H1 (cell line): ENCODE data around the gene GPC6. TPM values are rescaled to one million over a fixed set of nuclear protein-coding genes. Genes with fewer than 3 reads are reported as not detected.

Source experiments
- CTCF ChIA-PET: fragments of 300-600 bp; sonication (Branson Sonifier 250); formaldehyde crosslinking; loops from one replicate; lab custom pipeline; 2021; ENCODE audit not compliant: partially characterized antibody; lab: Charles Lee
- POLR2A ChIA-PET: fragments of 300-600 bp; sonication (Branson Sonifier 250); formaldehyde crosslinking; loops from one replicate; lab custom pipeline; 2021; ENCODE audit warnings: inconsistent platforms; ENCODE audit not compliant: partially characterized antibody; lab: Charles Lee
- DNase-seq, 2 experiments: peaks; one replicate each; pipeline versions ENCODE4 v3.0.0 to v3.0.0-alpha.2; 2010 to 2022; ENCODE audit warnings: low spot score in 2 of 2, low read depth in 1 of 2, mixed read lengths in 1 of 2
- FAIRE-seq: peaks from 2 replicates; lab custom pipeline; 2011; peaks lifted over from hg19 to GRCh38; lab: Jason Lieb, UNC
- H2AFZ ChIP-seq: 2 replicates; pipeline ENCODE4 v1.8.1; 2012; ENCODE audit warnings: low read length, inconsistent platforms
- H2AK5ac ChIP-seq: 2 replicates; pipeline ENCODE4 v1.6.1; 2013; ENCODE audit warnings: low read depth, low read length
- H2BK120ac ChIP-seq: replicated peaks from 2 replicates; pipeline ENCODE3; 2013; ENCODE audit warnings: low read depth, low read length, inconsistent platforms
- H2BK12ac ChIP-seq: 2 replicates; pipeline ENCODE4 v1.6.1; 2013; ENCODE audit warnings: low read depth, low read length
- H2BK15ac ChIP-seq: 2 replicates; pipeline ENCODE4 v1.6.1; 2013; ENCODE audit warnings: low read length
- H2BK20ac ChIP-seq: 2 replicates; pipeline ENCODE4 v1.6.1; 2013; ENCODE audit warnings: low read length
- H2BK5ac ChIP-seq: 2 replicates; pipeline ENCODE4 v1.6.1; 2013; ENCODE audit warnings: low read depth, low read length
- H3K14ac ChIP-seq: 2 replicates; pipeline ENCODE4 v1.6.1; 2013; ENCODE audit warnings: inconsistent platforms; ENCODE audit not compliant: insufficient read length
- H3K18ac ChIP-seq: 2 replicates; pipeline ENCODE4 v1.6.1; 2013; ENCODE audit warnings: low read length; ENCODE audit errors: extremely low read depth
- H3K23ac ChIP-seq: 2 replicates; pipeline ENCODE4 v1.6.1; 2013; ENCODE audit warnings: inconsistent platforms; ENCODE audit not compliant: insufficient read length
- H3K23me2 ChIP-seq: 2 replicates; pipeline ENCODE4 v1.6.1; 2013; ENCODE audit warnings: low read depth, low read length
- H3K27ac ChIP-seq: 2 replicates; pipeline ENCODE4 v1.6.1; 2011; ENCODE audit warnings: low read depth, low read length, inconsistent platforms
- H3K27me3 ChIP-seq, 4 experiments: replicated peaks in 1 of 4; 1 replicate in 1 of 4; 2 replicates in 3 of 4; pipeline versions ENCODE4 v1.6.1 to v1.8.1; 2011 to 2013; ENCODE audit warnings: low read length in 3 of 4, mild to moderate bottlenecking in 3 of 4, inconsistent platforms in 2 of 4, mixed read lengths in 2 of 4, moderate library complexity in 1 of 4; ENCODE audit not compliant: control insufficient read depth in 3 of 4, insufficient read depth in 3 of 4; ENCODE audit errors: extremely low read depth in 1 of 4
- H3K36me3 ChIP-seq, 4 experiments: 2 replicates each; pipeline versions ENCODE4 v1.6.1 to v1.8.1; 2011 to 2013; ENCODE audit warnings: mild to moderate bottlenecking in 4 of 4, low read length in 3 of 4, moderate library complexity in 2 of 4, control low read depth in 1 of 4, inconsistent platforms in 1 of 4; ENCODE audit not compliant: insufficient read depth in 4 of 4, control insufficient read depth in 2 of 4
- H3K4ac ChIP-seq: replicated peaks from 2 replicates; pipeline ENCODE3; 2013; ENCODE audit warnings: low read length, low read depth, mixed read lengths, inconsistent platforms; ENCODE audit not compliant: insufficient read length
- H3K4me1 ChIP-seq, 4 experiments: replicated peaks in 1 of 4; 1 replicate in 1 of 4; 2 replicates in 3 of 4; pipeline versions ENCODE4 v1.6.1 to v1.8.1; 2011 to 2013; ENCODE audit warnings: low read length in 3 of 4, inconsistent platforms in 2 of 4, mixed read lengths in 1 of 4; ENCODE audit not compliant: insufficient read depth in 4 of 4, control insufficient read depth in 3 of 4
- H3K4me2 ChIP-seq, 2 experiments: 2 replicates each; pipeline versions ENCODE4 v1.6.1 to v1.8.1; 2011 to 2013; ENCODE audit warnings: low read depth in 2 of 2, low read length in 2 of 2, control low read depth in 1 of 2, inconsistent platforms in 1 of 2, mild to moderate bottlenecking in 1 of 2; ENCODE audit not compliant: insufficient read depth in 1 of 2
- H3K4me3 ChIP-seq, 4 experiments: fragments of 200-600, 300-600 bp in 1 of 4; sonication (generic), shearing (Covaris generic), sonication (Bioruptor Twin) in 1 of 4; 2 replicates each; pipeline versions ENCODE4 v1.5.1 to v1.8.1; 2011 to 2016; ENCODE audit warnings: low read length in 4 of 4, low read depth in 3 of 4, control low read depth in 2 of 4, inconsistent platforms in 2 of 4, mild to moderate bottlenecking in 2 of 4, mixed read lengths in 1 of 4, moderate library complexity in 1 of 4; ENCODE audit not compliant: insufficient read depth in 2 of 4; ENCODE audit errors: extremely low read depth in 1 of 4
- H3K56ac ChIP-seq: replicated peaks from 2 replicates; pipeline ENCODE3; 2013; ENCODE audit warnings: low read depth, mild to moderate bottlenecking, mixed read lengths, low read length, inconsistent platforms; ENCODE audit not compliant: insufficient read length
- H3K79me1 ChIP-seq: 2 replicates; pipeline ENCODE4 v1.6.1; 2013; ENCODE audit warnings: low read depth, low read length, control low read depth
- H3K79me2 ChIP-seq, 2 experiments: 2 replicates each; pipeline versions ENCODE4 v1.6.1 to v1.8.1; 2012 to 2013; ENCODE audit warnings: low read length in 2 of 2, mild to moderate bottlenecking in 2 of 2, inconsistent platforms in 1 of 2; ENCODE audit not compliant: insufficient read depth in 2 of 2, control insufficient read depth in 1 of 2
- H3K9ac ChIP-seq, 4 experiments: replicated peaks in 1 of 4; 1 replicate in 1 of 4; 2 replicates in 3 of 4; pipeline versions ENCODE4 v1.6.1 to v1.8.1; 2011 to 2013; ENCODE audit warnings: low read depth in 3 of 4, low read length in 3 of 4, control low read depth in 2 of 4, mild to moderate bottlenecking in 2 of 4, moderate library complexity in 2 of 4, inconsistent platforms in 1 of 4; ENCODE audit errors: extremely low read depth in 1 of 4
- H3K9me3 ChIP-seq, 2 experiments: 2 replicates each; pipeline versions ENCODE4 v1.6.1 to v1.8.1; 2012 to 2013; ENCODE audit warnings: mild to moderate bottlenecking in 2 of 2, moderate library complexity in 2 of 2, control low read depth in 1 of 2, inconsistent platforms in 1 of 2, low read depth in 1 of 2, low read length in 1 of 2, mixed read lengths in 1 of 2; ENCODE audit not compliant: insufficient read depth in 2 of 2
- H4K20me1 ChIP-seq, 2 experiments: replicated peaks in 1 of 2; 2 replicates each; pipeline versions ENCODE3 to v1.8.1; 2011 to 2013; ENCODE audit warnings: inconsistent platforms in 2 of 2, low read length in 2 of 2, mild to moderate bottlenecking in 1 of 2; ENCODE audit not compliant: insufficient read depth in 2 of 2, control insufficient read depth in 1 of 2
- H4K5ac ChIP-seq: 2 replicates; pipeline ENCODE4 v1.6.1; 2013; ENCODE audit warnings: low read length, low read depth, mixed read lengths, inconsistent platforms; ENCODE audit not compliant: insufficient read length
- H4K8ac ChIP-seq: 2 replicates; pipeline ENCODE4 v1.8.0; 2013; ENCODE audit warnings: mild to moderate bottlenecking, moderate library complexity, low read length, inconsistent platforms; ENCODE audit not compliant: insufficient read depth; ENCODE audit errors: extremely low read depth
- H4K91ac ChIP-seq: replicated peaks from 2 replicates; pipeline ENCODE3; 2013; ENCODE audit warnings: low read length, mixed read lengths, inconsistent platforms; ENCODE audit not compliant: insufficient read length
- ASH2L ChIP-seq: fragments of 200-600, 300-600 bp; sonication (generic); IDR thresholded peaks from one replicate; pipeline ENCODE4 v1.7.1; 2017; ENCODE audit warnings: low read length
- CBX5 ChIP-seq: fragments of 300-800, 300-1000 bp; sonication (generic); IDR thresholded peaks from 2 replicates; pipeline ENCODE4 v1.7.1; 2016; ENCODE audit warnings: antibody characterized with exemption, low read length, low read depth
- CTBP2 ChIP-seq: IDR thresholded peaks from 2 replicates; pipeline ENCODE4 v1.7.0; 2011; ENCODE audit warnings: borderline replicate concordance, mild to moderate bottlenecking, moderate library complexity, mixed read lengths, low read length; ENCODE audit not compliant: insufficient read depth, insufficient read length
- CTCF ChIP-seq, 3 experiments: IDR thresholded peaks; 1 replicate in 2 of 3; 2 replicates in 1 of 3; pipeline versions ENCODE4 v1.5.1 to v1.6.1; 2011; ENCODE audit warnings: low read length in 3 of 3, mild to moderate bottlenecking in 3 of 3, inconsistent platforms in 2 of 3, low read depth in 1 of 3, moderate library complexity in 1 of 3; ENCODE audit not compliant: insufficient read depth in 1 of 3; ENCODE audit errors: control extremely low read depth in 1 of 3
- WGBS, 2 experiments: shearing (Covaris generic) in 1 of 2; methylation state at CpG; one replicate each; pipeline versions ENCODE4 v1.1.6 to v1.1.7; 2013 to 2015; ENCODE audit warnings: low lambda C conversion rate in 2 of 2, mixed read lengths in 2 of 2, inconsistent platforms in 1 of 2, low coverage in 1 of 2, missing lambda C conversion rate in 1 of 2; ENCODE audit not compliant: insufficient replicate concordance in 2 of 2, insufficient coverage in 1 of 2, insufficient read length in 1 of 2; ENCODE audit errors: extremely low coverage in 1 of 2, missing lambda C conversion rate in 1 of 2; 5-methylcytosine and 5-hydroxymethylcytosine counted together
- polyA plus RNA-seq, 7 experiments: library from polyadenylated mRNA; depleted of rRNA in 3 of 7; stranded (reverse) in 5 of 7; unstranded in 2 of 7; fragments of >200 nt in 5 of 7; fragments of 200-250 nt in 2 of 7; gene quantifications; 1 replicate in 5 of 7; 2 replicates in 1 of 7; 4 replicates in 1 of 7; pipeline versions ENCODE4 v1.2.1 to v1.2.3, GENCODE V29; 2011 to 2013; ENCODE audit warnings: missing spikeins in 2 of 7, mixed read lengths in 2 of 7
- total RNA-seq: library from RNA; stranded (reverse); fragmentation: NEBNext Ultra II Directional; extraction: Animal tissue kit (Norgen Biotek cat#: 25700); gene quantifications from 2 replicates; pipeline ENCODE4 v1.2.1, GENCODE V29; 2021
- TF ChIP-seq, protein P1 (sequence below): IDR thresholded peaks from 2 replicates; pipeline ENCODE4 v1.6.1; 2011; ENCODE audit warnings: low read depth, mild to moderate bottlenecking, low read length; ENCODE audit not compliant: insufficient read depth
- TF ChIP-seq, protein P2 (sequence below): IDR thresholded peaks from 2 replicates; pipeline ENCODE4 v1.6.1; 2011; ENCODE audit warnings: low read length, improper control_type of control experiment

Gene GPC6
- total and polyA plus RNA-seq, 2 of the 8 experiments (the other 6 are each of a cell fraction or from before 2014, with no cell fraction given): 5.4 to 12.0 TPM

- TF ChIP-seq ASH2L (no peak), CTBP2 (no peak), CBX5 (no peak), CTCF (IDR thresholded peaks at IDR 0.05; ENCODE audit: control extremely low read depth in 1 of 3, insufficient read depth in 1 of 3, low read depth in 1 of 3, low read length in 3 of 3) (no peak)
- TF ChIP-seq, protein P1, sequence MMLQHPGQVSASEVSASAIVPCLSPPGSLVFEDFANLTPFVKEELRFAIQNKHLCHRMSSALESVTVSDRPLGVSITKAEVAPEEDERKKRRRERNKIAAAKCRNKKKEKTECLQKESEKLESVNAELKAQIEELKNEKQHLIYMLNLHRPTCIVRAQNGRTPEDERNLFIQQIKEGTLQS: no peak
- TF ChIP-seq, protein P2, sequence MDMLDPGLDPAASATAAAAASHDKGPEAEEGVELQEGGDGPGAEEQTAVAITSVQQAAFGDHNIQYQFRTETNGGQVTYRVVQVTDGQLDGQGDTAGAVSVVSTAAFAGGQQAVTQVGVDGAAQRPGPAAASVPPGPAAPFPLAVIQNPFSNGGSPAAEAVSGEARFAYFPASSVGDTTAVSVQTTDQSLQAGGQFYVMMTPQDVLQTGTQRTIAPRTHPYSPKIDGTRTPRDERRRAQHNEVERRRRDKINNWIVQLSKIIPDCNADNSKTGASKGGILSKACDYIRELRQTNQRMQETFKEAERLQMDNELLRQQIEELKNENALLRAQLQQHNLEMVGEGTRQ: no peak
- Histone ChIP-seq H3K4me3 (no peak overlapping the region), H3K14ac (no peak overlapping the region), H3K4me2 (no peak overlapping the region), H3K23me2 (no peaks in the 10 kb centered on the region), H2BK5ac (no peak overlapping the region), H3K4ac (no peak overlapping the region), H3K27ac (no peak overlapping the region), H4K8ac (no peak overlapping the region), H3K23ac (no peak overlapping the region), H3K27me3 (no peaks in the 10 kb centered on the region), H2AK5ac (no peak overlapping the region), H3K9me3 (no peaks in the 10 kb centered on the region), H4K91ac (no peak overlapping the region), H4K5ac (no peak overlapping the region), H3K9ac (no peak overlapping the region), H2AFZ (no peak overlapping the region), H3K79me1 (no peaks in the 10 kb centered on the region), H3K56ac (no peak overlapping the region), H4K20me1 (no peaks in the 10 kb centered on the region), H2BK20ac (no peak overlapping the region), H3K36me3 (no peaks in the 10 kb centered on the region), H3K4me1 (no peaks in the 10 kb centered on the region), H2BK15ac (no peak overlapping the region), H2BK12ac (no peak overlapping the region), H3K18ac (no peak overlapping the region), H3K79me2 (no peaks in the 10 kb centered on the region), H2BK120ac (no peak overlapping the region)
- CTCF ChIA-PET: interaction anchor here (1.4 kb wide), 1 partner anchor 40 kb away, joined by 3 read pairs; no protein-coding TSS in a partner anchor
- POLR2A ChIA-PET: interaction anchor here (0.5 kb wide), 1 partner anchor 568 kb away, joined by 3 read pairs; no protein-coding TSS in a partner anchor
- DNase-seq (no peak), FAIRE-seq (no peak)
- 91% methylated on average over 2 of the region's 2 CpGs; no CpG with 5 or more reads in 1 of the 2 experiments for WGBS, 2 experiments
Observed at GRCh38 chr13:93872786-93873347, 646.3 kb downstream of the GPC6 start.
